ENCODE data around the gene RABIF.

GRCh38 chr1:202831906-202832305, 57.0 kb downstream of the RABIF start:
- no peak for TF ChIP-seq POLR2A (IDR thresholded peaks at IDR 0.05)
- no peak for TF ChIP-seq CTCF (IDR thresholded peaks at IDR 0.05)
- no peak for TF ChIP-seq POLR2AphosphoS5 (IDR thresholded peaks at IDR 0.05)

Data from upper lobe of left lung (tissue), 4 donors.